T-helper 2 cell treated with Interferon-gamma antibody and Interleukin-4, amounts not matched to agents 100 ng/mL and 5 ng/mL, for 36 hours (primary cell): ENCODE data around the gene PPP1R3D. TPM values are rescaled to one million over a fixed set of nuclear protein-coding genes. Genes with fewer than 3 reads are reported as not detected.
"Not testable (repeated sequence)": the region's sequence is repeated elsewhere in the genome, so short reads cannot be mapped to it uniquely, and the experiment has no call there.

Source experiments
- intact Hi-C: fragments of 100-400 bp; cut with micrococcal nuclease; formaldehyde crosslinking; loops from one replicate; pipeline ENCODE4 v1.15.1; 2023
- total RNA-seq: library from RNA; stranded (reverse); gene quantifications from 2 replicates; pipeline ENCODE4 v1.2.3, GENCODE V29; 2022

Gene PPP1R3D, protein sequence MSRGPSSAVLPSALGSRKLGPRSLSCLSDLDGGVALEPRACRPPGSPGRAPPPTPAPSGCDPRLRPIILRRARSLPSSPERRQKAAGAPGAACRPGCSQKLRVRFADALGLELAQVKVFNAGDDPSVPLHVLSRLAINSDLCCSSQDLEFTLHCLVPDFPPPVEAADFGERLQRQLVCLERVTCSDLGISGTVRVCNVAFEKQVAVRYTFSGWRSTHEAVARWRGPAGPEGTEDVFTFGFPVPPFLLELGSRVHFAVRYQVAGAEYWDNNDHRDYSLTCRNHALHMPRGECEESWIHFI
- 6.3 and 6.8 TPM in 2 replicates for total RNA-seq

- intact Hi-C loops = loop anchor here (1.0 to 10.0 kb wide), 2 partner anchors 8 to 194 kb away; no protein-coding TSS in a partner anchor
Measured at GRCh38 chr20:59940129-59940955, at the start of gene PPP1R3D, which contains the start of gene FAM217B. Gene PPP1R3D (minus strand): TSS chr20:59940305. CDS start chr20:59939931, 374 bp downstream. Gene FAM217B (plus strand): TSS chr20:59940389. CDS start chr20:59943944, 3,555 bp downstream.

- intact Hi-C loops = no loop called here
Measured at GRCh38 chr20:59988141-59988540, 48.0 kb upstream of the PPP1R3D start.

DNA sequence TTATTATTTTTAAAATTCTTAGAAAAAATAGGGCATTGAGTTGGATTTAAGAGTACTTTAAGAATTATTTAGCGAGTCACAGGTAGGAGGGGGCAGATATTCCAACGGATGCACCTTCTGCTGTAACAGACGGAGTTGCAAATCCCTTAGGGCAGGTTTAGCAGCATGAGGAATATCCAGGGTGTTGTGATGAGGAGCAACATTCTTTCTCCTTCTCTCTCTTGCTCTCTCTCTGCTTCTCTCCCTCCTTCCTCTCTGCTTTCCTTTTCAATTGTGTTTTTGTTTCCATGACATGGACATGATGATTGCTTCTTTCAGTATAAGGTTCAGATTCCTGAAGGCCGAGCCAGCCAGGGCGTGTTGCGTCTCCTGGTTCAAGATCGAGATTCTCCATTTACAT lies 47.0 kb upstream of the PPP1R3D start:
- intact Hi-C loops = no loop called here

DNA sequence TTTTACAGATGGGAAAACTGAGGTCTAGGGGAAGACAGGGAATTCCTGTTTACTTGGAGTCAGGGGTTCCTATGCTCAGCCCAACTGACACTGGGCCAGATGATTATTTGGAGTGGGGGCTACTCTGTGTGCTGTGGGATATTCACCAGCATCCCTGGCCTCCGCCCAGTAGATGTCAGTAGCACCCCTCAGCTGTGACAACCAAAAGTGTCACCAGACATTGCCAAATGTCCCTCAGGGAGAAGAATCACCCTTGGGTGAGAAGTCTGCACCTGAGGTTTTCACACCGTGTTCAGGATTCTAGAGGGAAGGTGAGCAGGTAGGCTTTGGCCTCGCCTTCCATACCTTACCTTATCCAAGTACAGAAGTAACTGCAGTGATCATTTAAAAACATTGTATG lies 45.8 kb upstream of the PPP1R3D start:
- intact Hi-C loops = no loop called here

- intact Hi-C loops = no loop called here
Measured at GRCh38 chr20:59985164-59985563, 45.1 kb upstream of the PPP1R3D start.

DNA sequence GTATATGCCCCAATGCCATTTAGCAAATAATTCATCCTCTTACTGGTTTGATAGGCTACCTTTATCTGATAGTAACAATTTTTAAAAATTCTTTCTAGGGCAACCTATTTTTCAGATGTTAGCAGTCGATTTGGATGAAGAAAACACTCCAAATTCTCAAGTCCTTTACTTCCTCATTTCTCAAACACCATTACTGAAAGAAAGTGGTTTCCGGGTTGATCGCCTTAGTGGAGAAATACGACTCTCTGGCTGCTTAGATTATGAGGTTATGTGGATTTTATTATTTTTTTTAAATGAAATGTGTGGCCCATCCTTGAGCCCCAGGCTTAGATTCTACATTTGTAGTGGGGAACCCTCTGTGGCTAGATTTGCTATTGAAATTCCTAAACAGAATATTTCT lies 44.4 kb upstream of the PPP1R3D start:
- intact Hi-C loops = no loop called here

DNA sequence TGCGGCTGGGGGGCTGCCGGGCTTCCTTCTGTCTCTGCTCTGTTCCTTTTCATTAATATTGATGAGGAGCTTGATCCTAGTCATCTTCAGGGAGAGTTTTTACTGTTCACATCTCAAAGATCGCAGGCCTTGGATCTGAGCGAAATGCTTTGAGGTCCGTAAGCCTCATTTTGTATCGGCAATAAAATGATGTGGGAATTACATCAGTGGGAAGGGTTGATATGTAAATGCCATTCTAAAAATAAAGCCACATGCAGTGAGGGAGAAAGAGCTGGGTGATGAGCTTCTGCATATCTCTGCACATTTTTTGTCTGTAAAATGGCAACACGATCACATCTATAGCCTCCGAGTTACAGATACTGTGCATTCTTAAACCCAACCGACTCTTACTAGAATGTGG lies 43.0 kb upstream of the PPP1R3D start:
- intact Hi-C loops = no loop called here

GRCh38 chr20:59977086-59977485 lies 37.0 kb upstream of the PPP1R3D start:
- intact Hi-C loops = no loop called here

DNA sequence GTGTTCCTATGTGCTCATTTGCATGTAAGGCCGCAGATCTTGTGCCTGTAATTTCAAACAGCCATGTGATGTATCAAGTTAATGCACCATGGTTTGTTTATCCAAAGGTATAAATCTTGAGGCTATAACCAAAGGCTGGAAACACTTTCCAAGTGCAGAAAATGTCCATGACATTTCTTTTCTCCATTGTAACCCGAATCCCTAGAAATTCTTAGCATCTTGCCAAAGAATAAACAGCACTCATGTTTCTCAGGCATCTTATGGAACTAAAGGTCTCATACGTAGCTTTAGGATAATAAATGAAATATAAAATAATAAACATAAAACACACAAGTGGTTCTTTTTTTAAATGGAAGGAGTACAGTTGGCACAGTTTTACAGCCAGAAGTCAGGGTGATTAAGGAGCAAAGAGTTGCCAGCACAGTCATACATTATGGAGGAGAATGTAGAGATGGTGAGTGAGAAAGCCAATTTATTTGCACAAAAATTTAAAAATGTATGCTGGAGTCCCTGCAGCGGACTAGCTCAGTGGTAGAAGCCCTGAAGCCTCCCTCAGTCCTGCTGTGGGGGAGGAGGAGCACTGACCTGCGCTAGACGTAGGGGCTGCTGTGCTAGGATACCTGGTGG lies 36.2 kb upstream of the PPP1R3D start:
- intact Hi-C loops = no loop called here

DNA sequence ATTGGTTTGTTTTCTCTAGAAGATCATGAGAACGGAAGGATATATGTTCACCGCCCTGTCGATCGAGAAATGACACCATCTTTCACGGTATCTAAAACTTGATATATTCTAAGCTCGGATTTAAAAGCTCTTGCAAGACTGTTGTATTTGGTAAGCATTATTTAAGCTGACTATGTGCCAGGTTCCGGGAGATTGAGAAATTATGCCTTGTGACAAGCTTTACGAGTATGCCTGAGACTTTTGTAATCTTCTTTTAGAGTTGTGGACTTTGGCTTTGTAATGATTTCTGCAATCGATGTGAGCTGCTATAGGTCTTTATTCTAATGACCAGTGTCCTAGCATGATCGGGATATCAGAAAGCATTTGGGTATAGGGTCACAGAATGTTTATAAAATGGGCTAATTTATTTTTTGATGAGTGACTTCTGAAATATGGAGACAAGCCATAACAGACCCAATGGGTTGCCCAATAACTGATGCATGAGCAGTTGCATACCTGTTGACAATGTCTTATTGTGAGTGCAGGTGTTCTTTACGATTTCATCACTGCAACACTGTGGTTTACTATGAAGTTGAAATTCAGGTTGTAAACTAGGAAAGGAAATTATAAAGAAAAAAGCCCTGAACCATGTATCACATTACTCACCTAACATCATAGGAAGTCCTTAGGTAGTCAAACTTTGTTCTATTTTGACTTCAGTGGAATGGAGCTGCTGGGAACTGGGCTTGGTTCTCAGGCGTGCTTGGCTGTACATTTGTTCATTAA lies 32.1 kb upstream of the PPP1R3D start:
- intact Hi-C loops = no loop called here

DNA sequence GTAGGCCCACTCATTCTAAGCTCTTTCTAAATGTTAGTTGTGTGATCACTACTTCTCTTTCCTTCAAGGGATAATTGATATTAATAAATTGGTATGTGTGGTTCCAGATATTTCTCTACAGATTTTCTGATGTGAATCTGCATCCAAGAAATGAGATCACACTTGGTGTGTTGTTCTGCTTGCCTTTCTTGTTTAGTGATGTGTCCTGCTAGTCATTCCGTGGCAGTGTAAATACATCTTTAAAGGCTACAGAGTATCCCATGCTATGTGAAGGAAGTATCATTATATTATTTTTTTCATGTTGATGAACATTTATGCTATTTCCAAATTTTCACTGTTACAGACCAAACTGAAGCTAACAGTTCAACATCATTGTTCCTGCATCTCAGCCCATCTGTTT lies 31.3 kb upstream of the PPP1R3D start:
- intact Hi-C loops = no loop called here

DNA sequence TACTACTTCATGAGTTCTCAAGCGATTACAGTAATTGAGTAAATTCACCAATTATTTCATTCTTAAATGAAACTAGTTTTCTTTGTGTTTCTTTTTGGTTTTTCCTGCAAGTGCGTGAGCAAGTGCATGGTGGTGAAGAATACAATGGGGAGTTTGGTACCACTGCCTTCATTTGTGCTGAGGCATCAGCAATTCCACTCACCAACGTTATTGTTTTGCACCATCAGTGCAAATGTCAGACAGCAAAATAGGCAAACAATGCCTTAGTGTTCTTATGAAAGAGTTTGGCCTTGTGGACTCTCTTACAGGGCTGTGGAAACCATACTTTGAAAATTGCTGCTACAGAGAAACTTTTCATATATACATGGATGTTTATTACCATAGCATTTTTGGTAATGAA lies 26.3 kb upstream of the PPP1R3D start:
- intact Hi-C loops = no loop called here

- intact Hi-C loops = no loop called here
Measured at GRCh38 chr20:59962155-59962554, 22.1 kb upstream of the PPP1R3D start.

DNA sequence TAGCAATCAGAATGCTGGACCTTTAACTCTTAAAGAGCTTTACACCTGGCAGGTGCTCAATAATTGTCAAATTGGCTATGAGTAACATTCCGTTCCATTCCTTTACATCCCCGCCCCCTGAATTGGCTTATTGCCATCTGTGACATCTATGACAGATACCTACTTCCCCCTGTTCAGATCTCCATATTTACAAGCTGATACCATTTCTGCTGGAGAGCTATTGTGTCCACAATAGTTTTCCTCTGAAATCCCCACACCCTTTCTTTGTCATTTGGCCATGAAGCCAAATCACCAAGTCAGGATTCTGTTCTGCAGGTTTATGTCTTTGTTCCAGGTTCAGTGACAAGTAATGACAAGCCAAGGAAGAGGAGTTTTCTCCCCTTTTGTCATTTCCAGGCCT lies 21.3 kb upstream of the PPP1R3D start:
- intact Hi-C loops = no loop called here

GRCh38 chr20:59958626-59959025 lies 18.5 kb upstream of the PPP1R3D start:
- intact Hi-C loops = no loop called here

GRCh38 chr20:59958123-59958522 lies 18.0 kb upstream of the PPP1R3D start, which contains the start of gene CDH26:
Gene CDH26 (plus strand): TSS chr20:59958423. CDS start chr20:59958727, 304 bp downstream.
- intact Hi-C loops = no loop called here

DNA sequence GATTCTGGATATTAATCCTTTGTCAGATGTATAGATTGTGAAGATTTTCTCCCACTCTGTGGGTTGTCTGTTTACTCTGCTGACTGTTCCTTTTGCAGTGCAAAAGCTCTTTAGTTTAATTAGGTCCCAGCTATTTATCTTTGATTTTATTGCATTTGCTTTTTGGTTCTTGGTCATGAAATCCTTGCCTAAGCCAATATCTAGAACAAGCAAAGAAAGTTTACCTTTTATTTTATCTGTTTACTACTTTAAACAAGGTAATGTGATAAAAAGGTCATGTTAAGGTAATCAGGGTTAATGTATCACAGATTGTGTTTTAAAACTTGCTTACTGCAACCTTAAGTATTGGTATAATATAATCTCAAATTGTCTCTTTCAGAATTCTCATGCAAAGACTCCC lies 17.5 kb upstream of the PPP1R3D start:
- intact Hi-C loops = not testable (repeated sequence)

DNA sequence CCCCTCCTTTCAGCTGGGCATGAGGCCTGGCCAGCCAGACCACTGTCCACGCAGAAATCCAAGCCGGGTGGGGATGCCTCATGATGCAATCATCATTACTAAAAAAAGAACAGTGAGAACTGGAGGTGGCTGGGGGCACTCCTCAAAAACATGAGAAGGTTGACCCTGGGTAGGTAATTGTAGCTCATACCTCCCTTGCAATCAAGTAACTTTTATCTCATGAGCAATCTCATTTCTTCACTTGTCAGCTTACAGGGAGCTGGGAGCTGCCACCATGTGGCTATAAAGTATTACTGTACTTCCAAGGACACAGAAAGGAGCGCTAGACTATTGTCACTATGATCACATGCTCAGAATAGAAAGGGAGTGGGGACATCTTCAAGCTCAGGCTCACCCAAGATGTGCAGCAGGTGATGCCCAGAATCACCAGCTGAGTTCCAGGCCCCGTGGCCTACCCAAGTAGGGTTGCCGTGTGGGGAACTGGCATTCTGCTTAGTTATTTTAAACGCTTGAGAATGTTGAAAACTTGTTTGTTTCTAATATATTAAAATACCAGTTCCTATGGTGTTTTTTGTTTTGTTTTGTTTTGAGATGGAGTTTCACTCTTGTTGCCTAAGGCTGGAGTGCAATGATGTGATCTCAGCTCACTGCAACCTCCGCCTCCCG lies 15.2 kb upstream of the PPP1R3D start:
- intact Hi-C loops = no loop called here

DNA sequence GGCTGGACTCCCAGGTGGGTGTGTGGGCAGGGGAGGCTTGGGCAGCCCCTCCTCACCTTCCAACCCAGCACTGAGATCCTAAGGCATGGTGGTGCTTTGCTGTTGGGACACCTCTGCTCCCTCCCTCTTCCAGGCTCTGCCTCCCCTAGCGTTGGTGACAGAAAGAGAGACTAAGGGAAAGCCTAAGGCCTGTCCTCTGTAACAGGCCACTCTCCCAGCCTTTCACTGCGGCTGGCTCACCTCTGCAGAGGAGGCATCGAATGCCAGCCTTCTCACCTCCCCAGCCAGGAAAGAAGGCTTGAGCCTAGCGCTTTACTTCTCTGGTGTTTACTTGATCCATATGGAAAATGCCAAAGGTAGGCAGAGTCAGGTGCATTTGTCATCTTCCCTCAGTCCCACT lies 14.6 kb upstream of the PPP1R3D start:
- intact Hi-C loops = no loop called here

GRCh38 chr20:59949911-59950310 lies 9.8 kb upstream of the PPP1R3D start:
- intact Hi-C loops = loop anchor here (1.0 to 10.0 kb wide), 3 partner anchors 107 to 312 kb away; no protein-coding TSS in a partner anchor
